ENCODE measurements around the gene GOLGA3. TPM values are rescaled to one million over a fixed set of nuclear protein-coding genes. Genes with fewer than 3 reads are reported as not detected.
"Not testable (repeated sequence)": the region's sequence is repeated elsewhere in the genome, so short reads cannot be mapped to it uniquely, and the experiment has no call there.

The GOLGA3 gene
- total RNA-seq, 4 donors from 2014 or later: 69.8 to 117 (median 97.7) TPM

DNA sequence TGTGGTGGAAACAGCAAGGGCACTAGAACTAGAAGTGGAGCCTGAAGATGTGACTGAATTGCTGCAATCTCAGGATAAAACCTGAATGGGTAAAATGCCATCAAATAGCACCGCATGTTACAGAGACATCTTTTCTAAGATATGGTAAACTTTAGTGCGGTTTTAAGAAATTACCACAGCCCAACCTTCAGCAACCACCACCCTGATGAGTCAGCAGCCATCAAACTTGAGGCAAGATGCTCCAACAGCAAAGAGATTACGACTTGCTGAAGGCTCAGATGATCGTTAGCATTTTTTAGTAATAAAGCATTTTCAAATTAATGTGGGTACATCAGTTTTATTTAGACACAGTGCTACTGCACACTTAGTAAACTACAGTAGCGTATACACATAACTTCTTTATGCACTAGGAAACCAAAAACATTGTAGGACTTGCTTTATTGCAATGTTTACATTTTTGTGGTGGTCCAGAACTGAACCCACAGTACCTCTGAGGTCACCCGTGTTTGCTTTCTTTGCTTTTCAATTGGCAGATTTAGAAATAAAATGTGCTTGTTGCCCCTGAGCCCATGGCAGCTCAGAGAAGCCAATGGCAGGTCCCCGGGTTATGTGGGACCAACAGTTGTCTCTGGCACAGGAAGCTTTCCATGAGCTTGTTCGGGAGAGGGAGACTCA, 15.9 kb downstream of the GOLGA3 start:
- no peak for DNase-seq (ENCODE audit: low spot score in 2 of 2)
- Histone ChIP-seq H3K4me1 (no peaks in the 10 kb centered on the region), H3K27me3 (no peaks in the 10 kb centered on the region), H3K36me3 (peaks cover 3 to 92% (median 15%) of the 10 kb centered on the region in 3 donors), H3K27ac (no peak overlapping the region), H3K9me3 (no peaks in the 10 kb centered on the region), H3K4me3 (no peak overlapping the region)
- TF ChIP-seq CTCF (IDR thresholded peaks at IDR 0.05): no peak
- TF ChIP-seq EP300 (IDR thresholded peaks at IDR 0.05): no peak
- TF ChIP-seq POLR2A (IDR thresholded peaks at IDR 0.05): no peak
- 84 to 88% methylated on average over 7 to 8 of the region's 8 CpGs for WGBS, 2 donors

- H3K27me3 ChIP-seq, H3K9me3 ChIP-seq, H3K4me3 ChIP-seq, H3K27ac ChIP-seq, H3K4me1 ChIP-seq: not testable (repeated sequence)
- 70 to 77% methylated on average over 12 to 13 of the region's 13 CpGs for WGBS, 2 donors
- DNase-seq (ENCODE audit: low spot score in 2 of 2): peak in 1 of 2 donors; percentile 44
- H3K36me3 ChIP-seq: peaks cover 0 to 97% (median 11%) of the 10 kb centered on the region in 3 donors
Measured at GRCh38 chr12:132809391-132809790, 19.3 kb downstream of the GOLGA3 start.

DNA sequence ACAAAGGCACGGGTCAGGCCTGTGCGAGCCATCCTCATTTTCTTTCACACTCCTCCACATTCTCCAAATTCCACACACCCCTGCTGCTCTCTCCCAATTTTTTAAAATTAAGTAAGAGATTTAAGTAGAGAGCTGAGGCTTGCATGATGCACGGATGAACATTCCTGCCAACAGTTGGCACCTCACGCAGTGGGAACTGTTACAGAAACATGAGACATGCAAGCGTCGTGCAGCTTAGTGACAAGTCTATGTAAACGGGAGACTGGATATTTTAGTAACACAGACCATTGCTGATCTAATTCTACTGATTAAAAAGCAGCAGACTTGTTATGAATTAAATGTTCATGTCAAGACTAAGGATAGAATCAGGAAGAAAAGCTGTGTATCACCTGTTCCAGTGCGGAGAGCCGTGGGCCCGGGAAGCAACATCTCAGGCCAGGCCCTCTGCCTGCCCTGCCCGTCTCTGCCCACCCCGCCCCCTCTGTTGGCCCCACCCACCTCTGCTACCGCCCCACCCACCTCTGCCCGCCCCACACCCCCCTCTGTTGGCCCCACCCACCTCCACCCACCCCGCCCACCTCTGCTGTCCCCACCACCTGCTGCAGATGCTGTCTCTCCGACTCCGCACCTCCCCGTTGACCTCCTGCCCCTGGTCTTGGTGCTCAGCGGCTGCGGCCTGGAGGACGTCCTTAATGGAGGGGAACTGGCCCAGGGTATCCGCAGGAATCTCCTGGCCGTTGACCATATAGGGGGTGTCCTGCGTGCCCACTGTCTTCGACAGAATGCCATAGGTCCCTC, 21.2 kb downstream of the GOLGA3 start:
- Histone ChIP-seq H3K9me3 (no peaks in the 10 kb centered on the region), H3K36me3 (peaks cover 0 to 97% (median 15%) of the 10 kb centered on the region in 3 donors), H3K27me3 (no peaks in the 10 kb centered on the region), H3K4me1 (peaks cover 0 to 4% (median 0%) of the 10 kb centered on the region in 4 donors), H3K4me3 (no peak overlapping the region), H3K27ac (no peak overlapping the region)
- no peak for DNase-seq (ENCODE audit: low spot score in 2 of 2)
- TF ChIP-seq EP300 (IDR thresholded peaks at IDR 0.05) (no peak), POLR2A (IDR thresholded peaks at IDR 0.05) (no peak)
- 77% methylated on average over 18 to 25 of the region's 25 CpGs for WGBS, 2 donors

DNA sequence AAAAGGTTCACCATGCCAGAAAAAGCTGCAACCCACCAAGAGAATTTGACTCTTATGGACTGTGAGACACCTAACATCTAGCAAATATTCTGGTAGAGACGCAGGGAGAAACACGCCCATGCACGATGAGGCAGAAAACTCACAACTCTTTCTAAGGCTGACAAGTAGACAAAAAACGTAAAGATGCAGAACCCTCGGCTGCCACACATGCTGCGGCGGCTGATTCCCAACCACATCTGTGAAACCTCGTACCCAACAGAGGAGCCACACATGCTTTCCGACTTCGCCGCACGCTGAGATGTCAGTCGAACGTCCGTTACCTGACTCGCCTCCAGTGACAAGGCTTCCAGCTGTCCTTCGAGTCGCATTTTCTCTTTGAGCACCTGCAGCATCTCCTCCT, 21.8 kb downstream of the GOLGA3 start:
- Histone ChIP-seq H3K4me1 (peaks cover 0 to 4% (median 0%) of the 10 kb centered on the region in 4 donors), H3K27ac (no peak overlapping the region), H3K36me3 (peaks cover 0 to 97% (median 15%) of the 10 kb centered on the region in 3 donors), H3K9me3 (no peaks in the 10 kb centered on the region), H3K4me3 (no peak overlapping the region), H3K27me3 (no peaks in the 10 kb centered on the region)
- no peak for DNase-seq (ENCODE audit: low spot score in 2 of 2)
- WGBS, 2 donors: 87 to 90% methylated on average over 18 of the region's 18 CpGs
- TF ChIP-seq POLR2A (IDR thresholded peaks at IDR 0.05) (no peak), EP300 (IDR thresholded peaks at IDR 0.05) (no peak), CTCF (IDR thresholded peaks at IDR 0.05) (no peak)

- no peaks in the 10 kb centered on the region for H3K9me3 ChIP-seq
- no peak overlapping the region for H3K4me3 ChIP-seq
- DNase-seq (ENCODE audit: low spot score in 2 of 2): no peak
- no peak overlapping the region for H3K27ac ChIP-seq
- H3K36me3 ChIP-seq: peaks cover 0 to 97% (median 15%) of the 10 kb centered on the region in 3 donors
- H3K27me3 ChIP-seq: no peaks in the 10 kb centered on the region
- TF ChIP-seq EP300 (IDR thresholded peaks at IDR 0.05) (no peak), POLR2A (IDR thresholded peaks at IDR 0.05) (no peak), CTCF (IDR thresholded peaks at IDR 0.05) (no peak)
- H3K4me1 ChIP-seq: peaks cover 0 to 4% (median 0%) of the 10 kb centered on the region in 4 donors
- WGBS, 2 donors: 78 to 81% methylated on average over 16 of the region's 16 CpGs
Measured at GRCh38 chr12:132804426-132804861, 24.2 kb downstream of the GOLGA3 start.

DNA sequence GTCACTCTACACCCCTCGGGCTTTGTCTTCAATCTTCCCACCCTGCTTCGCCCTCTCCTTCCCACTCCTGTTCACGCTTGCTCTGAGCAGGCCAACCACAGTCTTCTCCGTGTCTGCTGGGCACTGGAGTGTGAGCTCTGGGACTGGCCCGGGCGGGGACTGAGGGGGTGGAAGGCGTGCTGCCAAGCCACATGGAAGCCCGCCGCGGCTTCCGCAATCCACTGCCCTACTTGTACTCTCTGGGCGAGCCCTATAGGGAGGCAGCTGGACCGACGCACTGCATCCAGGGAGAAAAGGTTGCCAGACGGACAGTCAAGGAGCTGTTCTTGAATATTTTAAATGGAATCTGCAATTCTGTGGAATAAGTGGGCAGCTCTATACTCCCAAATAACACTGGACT, 24.8 kb downstream of the GOLGA3 start:
- H3K4me3 ChIP-seq: no peak overlapping the region
- peaks cover 0 to 97% (median 17%) of the 10 kb centered on the region in 3 donors for H3K36me3 ChIP-seq
- DNase-seq (ENCODE audit: low spot score in 2 of 2): no peak
- H3K4me1 ChIP-seq: peaks cover 0 to 4% (median 0%) of the 10 kb centered on the region in 4 donors
- 78 to 89% methylated on average over 15 of the region's 15 CpGs for WGBS, 2 donors
- TF ChIP-seq CTCF (IDR thresholded peaks at IDR 0.05): no peak
- TF ChIP-seq POLR2A (IDR thresholded peaks at IDR 0.05): no peak
- TF ChIP-seq EP300 (IDR thresholded peaks at IDR 0.05): no peak
- no peaks in the 10 kb centered on the region for H3K9me3 ChIP-seq
- no peaks in the 10 kb centered on the region for H3K27me3 ChIP-seq
- H3K27ac ChIP-seq: no peak overlapping the region
